Kidney (tissue), 14 donors: ENCODE results near the gene EEPD1. TPM values are rescaled to one million over a fixed set of nuclear protein-coding genes. Genes with fewer than 3 reads are reported as not detected.

Source experiments
- DNase-seq, 5 donors: peaks; one replicate each; pipeline ENCODE4 v3.0.0-alpha.2; 2013 to 2020
- FAIRE-seq: peaks from 2 replicates; lab custom pipeline; 2012; peaks lifted over from hg19 to GRCh38; lab: Jason Lieb, UNC
- H3K27ac ChIP-seq, 2 donors: one replicate each; pipeline ENCODE4 v1.7.0; 2013; ENCODE audit warnings: low read depth in 2 of 2, low read length in 2 of 2, inconsistent platforms in 1 of 2
- H3K27me3 ChIP-seq: one replicate; pipeline ENCODE4 v1.7.1; 2013; ENCODE audit warnings: low read length, inconsistent platforms; ENCODE audit not compliant: control insufficient read depth, insufficient read depth
- H3K36me3 ChIP-seq, 3 donors: one replicate each; pipeline versions ENCODE4 v1.7.0 to v1.7.1; 2013; ENCODE audit warnings: low read length in 3 of 3, control low read depth in 1 of 3, inconsistent platforms in 1 of 3; ENCODE audit not compliant: insufficient read depth in 3 of 3, control insufficient read depth in 2 of 3
- H3K4me1 ChIP-seq, 3 donors: one replicate each; pipeline versions ENCODE4 v1.7.0 to v1.7.1; 2013; ENCODE audit warnings: low read length in 3 of 3, inconsistent platforms in 1 of 3, low read depth in 1 of 3; ENCODE audit not compliant: control insufficient read depth in 2 of 3, insufficient read depth in 2 of 3
- H3K4me3 ChIP-seq, 3 donors: one replicate each; pipeline versions ENCODE4 v1.7.0 to v1.8.1; 2013; ENCODE audit warnings: low read length in 3 of 3, control low read depth in 1 of 3, inconsistent platforms in 1 of 3
- H3K9ac ChIP-seq, 3 donors: one replicate each; pipeline versions ENCODE4 v1.7.0 to v1.7.1; 2013; ENCODE audit warnings: low read length in 3 of 3, control low read depth in 1 of 3, inconsistent platforms in 1 of 3
- H3K9me3 ChIP-seq, 3 donors: one replicate each; pipeline versions ENCODE4 v1.7.0 to v1.7.1; 2013; ENCODE audit warnings: low read length in 3 of 3, control low read depth in 1 of 3, inconsistent platforms in 1 of 3; ENCODE audit not compliant: control insufficient read depth in 2 of 3, insufficient read depth in 1 of 3
- intact Hi-C: fragments of 100-400 bp; cut with DNase I; formaldehyde crosslinking; loops from one replicate; pipeline ENCODE4 v1.11.1; 2022
- polyA plus RNA-seq: library from polyadenylated mRNA; stranded (reverse); fragments of 350-450 nt; fragmentation: Illumina TruSeq; extraction: RNeasy Lipid Tissue Mini Kit (QIAGEN cat#74804); gene quantifications from one replicate; pipeline ENCODE4 v1.2.3, GENCODE V29; 2014; ENCODE audit warnings: low read depth, low replicate concordance; ENCODE audit not compliant: insufficient read depth
- total RNA-seq: library from RNA; stranded (reverse); fragmentation: NEBNext Ultra II Directional; extraction: Animal tissue kit (Norgen Biotek cat#: 25700); gene quantifications from one replicate; pipeline ENCODE4 v1.2.1, GENCODE V29; 2021
- TF ChIP-seq, protein P1 (sequence below): IDR thresholded peaks from 3 replicates; pipeline ENCODE4 v1.5.1; 2012; ENCODE audit warnings: mild to moderate bottlenecking, moderate library complexity, borderline replicate concordance; ENCODE audit not compliant: insufficient read depth; ENCODE audit errors: extremely low read depth
- donor health status: control.
- donor health status: control.
- donor health status: control.
- donor health status: control.
- donor health status: control.
- donor health status: DM: yes; HTN: yes; CAD: no.
- donor health status: Normal renal cell carcinoma (clear cell type).

Gene EEPD1
- total and polyA plus RNA-seq, 2 donors from 2014 or later = 6.3 to 6.4 TPM

DNA sequence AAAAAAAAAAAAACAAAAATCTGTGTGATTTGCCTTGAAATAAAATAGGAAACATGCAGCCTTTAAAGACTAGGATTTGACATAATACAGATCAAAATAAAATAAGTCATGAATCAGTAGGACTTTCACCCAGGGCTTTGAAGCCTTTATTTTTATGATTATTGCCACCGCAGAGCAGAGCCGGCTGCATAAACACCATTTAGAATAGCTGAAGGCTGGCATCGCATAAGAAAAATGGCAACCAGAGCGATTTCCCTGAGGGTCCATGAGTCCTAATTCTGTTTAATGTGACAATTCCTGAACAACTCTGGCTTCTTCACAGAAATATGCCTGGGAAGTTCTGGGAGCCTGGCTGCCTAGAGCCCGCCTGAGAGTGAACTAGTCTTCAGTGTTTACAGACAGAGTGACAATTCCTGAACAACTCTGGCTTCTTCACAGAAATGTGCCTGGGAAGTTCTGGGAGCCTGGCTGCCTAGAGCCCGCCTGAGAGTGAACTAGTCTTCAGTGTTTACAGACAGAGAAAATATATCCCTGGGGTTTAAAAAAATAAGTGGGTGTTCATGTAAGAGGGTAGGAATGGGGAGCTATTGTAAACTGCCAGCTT is 112.0 kb downstream of the EEPD1 start:
- no peak for DNase-seq
- Histone ChIP-seq H3K27ac (no peak overlapping the region), H3K36me3 (no peaks in the 10 kb centered on the region), H3K9ac (no peak overlapping the region), H3K4me3 (no peak overlapping the region), H3K27me3 (no peaks in the 10 kb centered on the region), H3K9me3 (no peaks in the 10 kb centered on the region), H3K4me1 (peaks cover 0 to 22% (median 8%) of the 10 kb centered on the region in 3 donors)
- no peak for FAIRE-seq
- TF ChIP-seq, protein P1, sequence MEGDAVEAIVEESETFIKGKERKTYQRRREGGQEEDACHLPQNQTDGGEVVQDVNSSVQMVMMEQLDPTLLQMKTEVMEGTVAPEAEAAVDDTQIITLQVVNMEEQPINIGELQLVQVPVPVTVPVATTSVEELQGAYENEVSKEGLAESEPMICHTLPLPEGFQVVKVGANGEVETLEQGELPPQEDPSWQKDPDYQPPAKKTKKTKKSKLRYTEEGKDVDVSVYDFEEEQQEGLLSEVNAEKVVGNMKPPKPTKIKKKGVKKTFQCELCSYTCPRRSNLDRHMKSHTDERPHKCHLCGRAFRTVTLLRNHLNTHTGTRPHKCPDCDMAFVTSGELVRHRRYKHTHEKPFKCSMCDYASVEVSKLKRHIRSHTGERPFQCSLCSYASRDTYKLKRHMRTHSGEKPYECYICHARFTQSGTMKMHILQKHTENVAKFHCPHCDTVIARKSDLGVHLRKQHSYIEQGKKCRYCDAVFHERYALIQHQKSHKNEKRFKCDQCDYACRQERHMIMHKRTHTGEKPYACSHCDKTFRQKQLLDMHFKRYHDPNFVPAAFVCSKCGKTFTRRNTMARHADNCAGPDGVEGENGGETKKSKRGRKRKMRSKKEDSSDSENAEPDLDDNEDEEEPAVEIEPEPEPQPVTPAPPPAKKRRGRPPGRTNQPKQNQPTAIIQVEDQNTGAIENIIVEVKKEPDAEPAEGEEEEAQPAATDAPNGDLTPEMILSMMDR = no peak
- intact Hi-C loops = no loop called here

DNA sequence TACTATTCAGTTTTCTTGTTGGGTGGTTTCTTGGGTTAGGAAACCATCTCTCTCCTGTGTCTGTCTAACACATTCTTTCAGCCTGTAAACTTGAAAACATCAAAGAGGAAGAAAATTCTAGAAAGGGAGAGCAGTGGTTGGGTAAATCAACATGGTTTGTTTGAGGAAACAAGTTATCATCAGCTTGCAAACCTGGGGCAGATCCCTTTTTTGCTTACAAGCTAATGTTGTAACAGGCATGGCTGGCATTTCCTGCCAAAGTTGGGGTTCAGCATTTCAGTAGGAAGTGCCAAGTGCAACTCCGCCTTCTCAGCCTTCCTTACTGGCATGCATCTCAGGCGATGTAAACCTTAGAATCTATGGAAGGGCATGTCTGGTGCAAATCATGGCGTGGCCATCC is 112.6 kb downstream of the EEPD1 start:
- FAIRE-seq (no peak), DNase-seq (no peak)
- Histone ChIP-seq H3K4me3 (no peak overlapping the region), H3K9me3 (no peaks in the 10 kb centered on the region), H3K36me3 (no peaks in the 10 kb centered on the region), H3K4me1 (peaks cover 0 to 22% (median 8%) of the 10 kb centered on the region in 3 donors), H3K27ac (no peak overlapping the region), H3K27me3 (no peaks in the 10 kb centered on the region), H3K9ac (no peak overlapping the region)
- TF ChIP-seq, protein P1 = no peak
- intact Hi-C loops = no loop called here

DNA sequence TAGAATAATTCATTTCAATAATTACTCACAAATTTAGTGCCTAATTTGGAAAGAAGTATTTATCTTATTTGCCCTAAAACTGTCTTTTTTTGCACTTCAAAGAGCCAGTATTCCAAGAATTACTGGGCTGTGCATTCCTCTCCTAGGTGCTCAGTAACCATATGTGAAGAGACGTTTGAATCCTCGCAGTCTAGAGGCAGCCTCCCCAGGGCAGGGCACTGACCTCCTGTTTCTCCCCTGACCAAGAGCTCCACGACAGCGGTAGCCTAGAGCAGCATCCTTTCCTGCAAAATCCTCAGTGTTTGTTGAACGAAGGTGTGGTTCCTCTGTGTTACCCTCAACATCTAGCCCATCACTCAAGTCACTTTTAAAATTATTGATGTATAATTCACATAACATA is 113.1 kb downstream of the EEPD1 start:
- TF ChIP-seq, protein P1 = no peak
- Histone ChIP-seq H3K4me3 (no peak overlapping the region), H3K36me3 (no peaks in the 10 kb centered on the region), H3K27me3 (no peaks in the 10 kb centered on the region), H3K9ac (no peak overlapping the region), H3K9me3 (no peaks in the 10 kb centered on the region), H3K4me1 (peaks cover 0 to 20% (median 8%) of the 10 kb centered on the region in 3 donors), H3K27ac (no peak overlapping the region)
- FAIRE-seq (no peak), DNase-seq (no peak)
- intact Hi-C loops = no loop called here

DNA sequence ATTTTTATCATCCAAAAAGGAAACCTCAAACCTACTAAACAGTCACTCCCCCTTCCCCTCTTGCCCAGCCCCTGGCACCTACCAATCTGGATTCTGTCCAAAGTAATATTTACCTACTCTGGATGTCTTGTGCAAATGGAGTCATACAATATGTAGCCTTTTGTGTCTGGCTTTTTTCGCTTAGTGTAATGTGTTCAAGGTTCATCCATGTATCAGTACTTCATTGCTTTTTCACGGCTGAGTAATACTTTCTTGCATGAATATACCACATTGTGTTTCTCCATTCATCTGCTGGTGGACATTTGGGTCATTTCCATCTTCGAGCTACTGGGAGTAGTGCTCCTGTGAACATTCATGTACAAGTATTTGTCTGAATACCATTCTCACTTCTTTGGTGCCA is 113.6 kb downstream of the EEPD1 start:
- FAIRE-seq (no peak), DNase-seq (no peak)
- Histone ChIP-seq H3K27me3 (no peaks in the 10 kb centered on the region), H3K9ac (no peak overlapping the region), H3K27ac (no peak overlapping the region), H3K4me3 (no peak overlapping the region), H3K36me3 (no peaks in the 10 kb centered on the region), H3K9me3 (no peaks in the 10 kb centered on the region), H3K4me1 (peaks cover 0 to 15% (median 8%) of the 10 kb centered on the region in 3 donors)
- TF ChIP-seq, protein P1 = no peak
- intact Hi-C loops = no loop called here
